WTC11 (cell line): Measurements from ENCODE around the gene CEP250.

Experiments
- ELF4 ChIP-seq: sonication (generic); formaldehyde crosslinking; IDR thresholded peaks from 2 replicates; pipeline ENCODE4 v1.8.1; 2022; ENCODE audit warnings: low read depth, mild to moderate bottlenecking, moderate library complexity, missing genetic modification reagents
- MXD4 ChIP-seq: fragments of 250-450 bp; sonication (Bioruptor Pico); IDR thresholded peaks from 2 replicates; pipeline ENCODE4 v1.8.0; 2021; ENCODE audit warnings: mild to moderate bottlenecking, moderate library complexity, borderline replicate concordance
- PRDM15 ChIP-seq: sonication (generic); formaldehyde crosslinking; IDR thresholded peaks from 2 replicates; pipeline ENCODE4 v1.8.0; 2022; ENCODE audit warnings: missing genetic modification reagents
- RORB ChIP-seq: fragments of 250-450 bp; sonication (Bioruptor Pico); IDR thresholded peaks from 2 replicates; pipeline ENCODE4 v1.9.0; 2021; ENCODE audit warnings: mild to moderate bottlenecking
- TF ChIP-seq, protein P1 (sequence below): fragments of 200-600 bp; IDR thresholded peaks from 2 replicates; pipeline ENCODE4 v1.8.0; 2022; ENCODE audit warnings: antibody characterized with exemption

DNA sequence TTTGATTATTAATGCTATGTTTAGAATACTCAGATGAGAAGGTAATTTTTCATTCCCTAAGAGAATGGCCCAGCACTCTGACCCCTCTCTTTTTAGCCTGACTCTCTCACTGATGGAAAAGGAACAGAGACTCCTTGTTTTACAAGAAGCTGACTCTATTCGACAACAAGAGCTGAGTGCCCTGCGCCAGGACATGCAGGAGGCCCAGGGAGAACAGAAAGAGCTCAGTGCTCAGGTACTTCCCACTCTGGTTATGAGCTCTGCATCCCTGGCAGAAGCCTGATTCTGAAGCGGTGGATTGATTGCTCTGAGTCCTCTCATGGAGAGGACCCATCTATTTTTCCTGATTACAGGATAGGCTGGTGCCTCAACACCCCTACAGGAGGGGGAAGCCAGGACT lies 41.1 kb downstream of the CEP250 start:
- no peak for TF ChIP-seq MXD4 (CRISPR knock-in tag)
- TF ChIP-seq, protein P1, sequence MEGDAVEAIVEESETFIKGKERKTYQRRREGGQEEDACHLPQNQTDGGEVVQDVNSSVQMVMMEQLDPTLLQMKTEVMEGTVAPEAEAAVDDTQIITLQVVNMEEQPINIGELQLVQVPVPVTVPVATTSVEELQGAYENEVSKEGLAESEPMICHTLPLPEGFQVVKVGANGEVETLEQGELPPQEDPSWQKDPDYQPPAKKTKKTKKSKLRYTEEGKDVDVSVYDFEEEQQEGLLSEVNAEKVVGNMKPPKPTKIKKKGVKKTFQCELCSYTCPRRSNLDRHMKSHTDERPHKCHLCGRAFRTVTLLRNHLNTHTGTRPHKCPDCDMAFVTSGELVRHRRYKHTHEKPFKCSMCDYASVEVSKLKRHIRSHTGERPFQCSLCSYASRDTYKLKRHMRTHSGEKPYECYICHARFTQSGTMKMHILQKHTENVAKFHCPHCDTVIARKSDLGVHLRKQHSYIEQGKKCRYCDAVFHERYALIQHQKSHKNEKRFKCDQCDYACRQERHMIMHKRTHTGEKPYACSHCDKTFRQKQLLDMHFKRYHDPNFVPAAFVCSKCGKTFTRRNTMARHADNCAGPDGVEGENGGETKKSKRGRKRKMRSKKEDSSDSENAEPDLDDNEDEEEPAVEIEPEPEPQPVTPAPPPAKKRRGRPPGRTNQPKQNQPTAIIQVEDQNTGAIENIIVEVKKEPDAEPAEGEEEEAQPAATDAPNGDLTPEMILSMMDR, result no peak
- no peak for TF ChIP-seq RORB (CRISPR knock-in tag)
- no peak for TF ChIP-seq ELF4 (CRISPR knock-in tag)
- no peak for TF ChIP-seq PRDM15 (CRISPR knock-in tag)
